HG03064 (cell line): Measurements from ENCODE around the gene HS2ST1.

Experiments used
- ATAC-seq: cut with Tn5 transposase; IDR thresholded peaks from one replicate; pipeline ENCODE4 v1.9.1; 2021; ENCODE audit warnings: low read depth; ENCODE audit not compliant: unreplicated experiment

The HS2ST1 gene

DNA sequence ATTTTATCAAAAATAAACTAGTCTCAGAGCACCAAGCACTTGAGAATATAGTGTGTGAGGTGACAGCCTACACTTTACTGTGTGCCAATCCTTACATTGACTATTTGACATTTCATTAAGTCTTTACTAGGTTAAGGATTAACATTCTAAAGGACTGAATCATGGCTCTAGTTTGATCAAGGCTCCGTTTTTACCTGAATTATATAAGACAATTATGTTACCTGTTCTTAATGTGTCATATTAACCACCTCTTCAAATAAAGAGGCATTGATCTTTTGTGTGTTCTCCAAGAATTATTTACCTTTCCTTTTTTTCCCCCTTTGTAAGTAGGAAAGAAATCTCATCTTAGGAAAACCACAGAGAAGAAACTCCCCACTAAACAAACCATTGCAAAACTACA lies 189.7 kb downstream of the HS2ST1 start:
- no peak for ATAC-seq

DNA sequence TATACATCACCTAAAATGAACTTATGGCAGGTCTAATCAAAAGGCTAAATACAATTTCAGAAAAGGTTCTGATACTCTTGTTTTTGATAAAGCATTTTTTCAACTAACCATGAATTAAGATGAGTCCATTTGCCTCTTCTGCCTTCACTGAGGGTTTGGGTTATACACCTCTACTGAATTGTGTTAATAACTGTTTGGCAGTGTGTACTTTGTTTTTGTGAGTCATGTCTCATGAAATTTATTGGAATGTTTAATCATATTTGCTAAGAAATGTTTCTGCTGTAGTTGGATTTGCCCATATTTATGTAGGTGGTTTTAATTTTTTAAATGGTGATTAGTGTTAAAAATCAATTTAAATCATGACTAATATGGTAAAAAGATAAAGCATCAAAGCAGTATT lies 190.5 kb downstream of the HS2ST1 start:
- ATAC-seq = no peak

- ATAC-seq = no peak
Observed at GRCh38 chr1:87106144-87106543, 191.7 kb downstream of the HS2ST1 start.

- no peak for ATAC-seq
Observed at GRCh38 chr1:87106867-87107266, 192.4 kb downstream of the HS2ST1 start.

DNA sequence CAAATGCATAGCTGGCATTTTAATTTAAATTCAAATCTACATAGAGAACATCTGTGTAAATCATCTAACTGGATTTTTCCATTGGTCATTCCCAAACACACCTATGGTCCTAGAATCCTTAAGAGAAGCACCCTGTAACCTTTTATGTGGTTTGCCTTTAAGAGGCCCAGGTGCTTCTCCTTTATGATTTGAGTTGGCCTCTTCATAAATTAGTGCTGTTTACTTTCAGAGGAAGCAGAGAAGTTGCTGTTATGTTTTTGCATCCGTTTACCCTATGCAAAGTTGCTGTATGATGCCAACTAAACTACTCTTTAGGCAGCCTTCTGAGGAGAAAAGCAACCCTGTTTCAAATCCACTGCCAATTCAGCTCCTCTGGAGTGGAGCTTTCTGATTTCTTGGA lies 193.8 kb downstream of the HS2ST1 start:
- no peak for ATAC-seq

- ATAC-seq = no peak
Observed at GRCh38 chr1:87108814-87109411, 194.5 kb downstream of the HS2ST1 start.

GRCh38 chr1:87111659-87112371 lies 197.4 kb downstream of the HS2ST1 start:
- no peak for ATAC-seq

GRCh38 chr1:87113313-87113712 lies 198.9 kb downstream of the HS2ST1 start:
- ATAC-seq = no peak

- no peak for ATAC-seq
Observed at GRCh38 chr1:87115317-87115890, 201.0 kb downstream of the HS2ST1 start.

- no peak for ATAC-seq
Observed at GRCh38 chr1:87115891-87116290, 201.5 kb downstream of the HS2ST1 start.

DNA sequence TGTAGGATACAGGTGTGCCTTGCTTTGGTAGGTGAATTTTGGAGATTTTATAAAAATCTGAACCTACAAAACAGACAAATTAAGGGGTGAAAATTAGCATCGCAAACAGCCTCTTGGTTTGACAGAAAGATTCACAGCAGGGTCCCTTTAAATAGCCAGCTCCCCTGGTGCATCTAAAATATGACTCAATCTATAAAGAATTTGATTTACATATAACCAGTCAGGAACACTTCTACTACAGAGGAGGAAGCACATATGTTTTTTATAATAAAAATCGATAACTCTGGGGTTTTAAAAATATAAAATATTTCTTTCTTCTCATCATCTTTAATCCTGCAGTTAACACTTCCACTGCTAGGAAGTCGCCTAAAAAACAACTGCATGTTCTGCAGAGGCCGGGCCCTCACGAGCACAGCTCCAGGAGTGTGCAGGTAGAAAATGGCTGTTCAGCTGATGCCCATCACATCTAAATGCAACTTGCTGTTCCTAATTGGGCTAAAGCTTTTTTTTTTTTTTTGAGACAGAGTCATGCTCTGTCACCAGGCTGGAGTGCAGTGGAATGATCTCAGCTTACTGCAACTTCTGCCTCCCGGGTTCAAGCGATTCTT lies 203.4 kb downstream of the HS2ST1 start:
- ATAC-seq = no peak

- no peak for ATAC-seq
Observed at GRCh38 chr1:87119541-87120140, 205.2 kb downstream of the HS2ST1 start.

GRCh38 chr1:87120779-87121178 lies 206.3 kb downstream of the HS2ST1 start:
- no peak for ATAC-seq

- ATAC-seq = no peak
Observed at GRCh38 chr1:87121711-87122163, 207.3 kb downstream of the HS2ST1 start.

DNA sequence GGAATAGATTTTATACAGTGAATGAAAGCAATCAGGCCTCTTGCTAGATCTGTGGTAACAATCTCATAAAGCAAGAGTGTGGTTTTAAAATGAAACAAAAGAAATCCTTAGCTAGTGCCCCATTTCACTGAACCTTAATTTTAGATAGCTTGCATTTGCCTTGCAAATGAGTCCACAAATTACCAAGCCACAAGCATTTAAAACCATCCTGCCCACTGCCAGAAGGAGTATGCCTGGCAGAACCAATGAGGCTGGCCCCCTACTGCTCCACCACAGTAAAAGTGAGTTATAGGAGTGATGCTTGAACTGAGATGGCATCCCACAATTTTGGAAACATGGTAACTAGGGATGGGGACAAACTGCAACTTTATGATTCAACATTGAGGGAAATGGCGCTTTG lies 207.8 kb downstream of the HS2ST1 start:
- ATAC-seq = no peak

- no peak for ATAC-seq
Observed at GRCh38 chr1:87123610-87124009, 209.2 kb downstream of the HS2ST1 start.

DNA sequence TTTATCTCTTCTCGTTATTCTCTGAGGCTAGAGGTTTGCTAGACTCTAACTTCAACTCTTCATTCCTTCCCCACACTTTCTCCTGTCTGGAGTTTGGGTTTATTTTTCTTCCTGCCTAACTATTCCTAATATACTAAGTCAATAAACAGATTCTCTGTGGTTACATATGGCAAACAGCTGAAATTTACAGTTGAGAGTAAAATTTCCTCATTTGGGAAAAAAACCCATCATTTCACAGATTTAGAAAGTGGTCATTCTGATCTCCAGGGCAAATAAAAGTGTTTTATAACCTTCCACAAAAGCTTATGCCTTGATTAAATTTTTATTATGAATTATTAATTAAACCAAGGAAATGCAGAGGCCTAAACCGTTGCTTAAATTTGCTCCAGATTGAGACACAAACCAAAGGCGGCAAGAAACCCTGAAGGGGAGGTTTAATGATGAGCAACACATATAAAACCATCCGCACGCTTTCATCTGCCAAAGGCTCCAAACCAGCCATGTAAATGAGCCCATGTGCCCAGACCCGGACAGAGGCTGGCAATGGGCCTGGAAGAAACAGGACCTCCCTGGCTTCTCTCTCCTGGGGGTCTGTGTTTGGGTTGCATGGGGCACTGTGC lies 212.6 kb downstream of the HS2ST1 start:
- ATAC-seq = no peak

- no peak for ATAC-seq
Observed at GRCh38 chr1:87127581-87127980, 213.1 kb downstream of the HS2ST1 start.

DNA sequence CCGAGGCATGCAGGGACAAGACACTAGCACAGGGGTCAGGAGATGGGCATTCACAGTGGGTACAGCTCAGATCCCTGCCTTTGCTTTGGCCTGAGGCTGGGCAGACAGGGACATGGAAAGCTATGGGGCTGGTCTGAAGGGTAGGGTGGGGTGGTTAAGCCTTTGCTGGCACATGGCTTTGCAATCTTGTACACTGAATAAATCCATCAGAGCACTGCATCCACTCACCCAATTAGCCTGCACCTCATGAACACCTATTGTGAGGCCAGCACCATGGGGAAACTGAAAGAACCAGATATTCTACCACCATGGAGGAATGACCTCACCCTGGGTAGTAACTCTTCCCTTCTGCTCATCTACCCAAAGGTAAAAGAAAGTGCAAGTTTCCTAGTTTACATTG lies 214.6 kb downstream of the HS2ST1 start:
- no peak for ATAC-seq

DNA sequence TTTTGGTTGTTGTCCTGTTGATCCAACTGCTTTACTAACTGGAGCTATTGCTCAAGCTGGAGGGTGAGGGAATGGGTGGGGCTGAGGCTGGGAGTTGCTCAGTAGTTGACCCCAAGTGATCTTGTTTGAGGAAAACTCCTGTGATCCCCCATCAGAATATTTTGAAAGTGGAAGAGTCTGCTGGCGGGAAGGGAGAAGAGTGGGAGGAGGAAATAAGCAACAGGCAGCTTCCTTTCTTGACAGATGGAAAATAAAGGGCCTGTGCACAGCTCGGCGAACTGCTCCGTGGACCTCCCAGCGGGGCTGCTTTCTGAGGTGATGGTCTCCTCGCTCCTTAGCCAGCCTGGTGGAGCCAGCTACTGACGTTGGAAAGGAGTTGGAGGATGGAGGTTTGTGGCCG lies 215.2 kb downstream of the HS2ST1 start:
- no peak for ATAC-seq

DNA sequence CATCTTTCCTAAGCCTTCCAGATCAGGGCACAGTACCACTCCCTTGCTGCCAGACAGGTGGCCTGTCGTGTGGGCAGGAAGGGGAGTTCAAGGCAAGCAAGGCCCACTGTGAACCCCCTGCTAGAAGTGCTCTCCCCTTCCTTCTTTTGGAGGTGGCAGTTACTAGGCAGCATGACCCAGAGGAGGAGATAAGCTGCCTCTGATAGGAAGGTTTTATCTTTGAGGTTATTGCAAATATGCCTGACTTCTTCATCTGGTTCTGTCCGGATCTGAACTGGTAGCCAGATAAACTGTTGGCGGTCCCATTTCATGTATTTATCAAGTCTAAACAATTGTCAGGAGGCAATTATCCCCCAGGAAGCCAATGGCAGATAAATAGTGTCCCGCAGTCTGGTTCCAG lies 216.0 kb downstream of the HS2ST1 start:
- no peak for ATAC-seq
